ENCODE data around the gene FBLN1.
"Not testable (repeated sequence)": the region's sequence is repeated elsewhere in the genome, so short reads cannot be mapped to it uniquely, and the experiment has no call there.

The FBLN1 gene

GRCh38 chr22:45502215-45503049, at the start of gene FBLN1:
TSS of gene FBLN1 (plus strand) at chr22:45502883. CDS start at chr22:45502986, 103 bp downstream.
- Mint-ChIP-seq H3K27me3 (peaks cover 84% of the 10 kb centered on the region), H3K4me1 (peaks cover 29% of the 10 kb centered on the region), H3K27ac (no peak within 1 kb of the TSS), H3K4me3 (peak within 1 kb of the TSS; percentile 32 to 41), H3K9me3 (no peaks in the 10 kb centered on the region)
- DNase-seq (peak in 1 of 2 donors; percentile 12), ATAC-seq (peak; percentile 51)

- Mint-ChIP-seq H3K27ac (no peak overlapping the region), H3K4me1 (no peaks in the 10 kb centered on the region), H3K4me3 (no peak overlapping the region), H3K9me3 (no peaks in the 10 kb centered on the region), H3K27me3 (peaks cover 9% of the 10 kb centered on the region)
- ATAC-seq = no peak
- DNase-seq = no peak
These were observed 48.9 kb upstream of the FBLN1 start for GRCh38 chr22:45453764-45454163.

GRCh38 chr22:45454275-45454674, 48.4 kb upstream of the FBLN1 start:
- DNase-seq (no peak), ATAC-seq (no peak)
- H3K27me3 Mint-ChIP-seq = peaks cover 9% of the 10 kb centered on the region
- no peaks in the 10 kb centered on the region for H3K4me1 Mint-ChIP-seq
- no peak overlapping the region for H3K27ac Mint-ChIP-seq
- H3K4me3 Mint-ChIP-seq = no peak overlapping the region
- no peaks in the 10 kb centered on the region for H3K9me3 Mint-ChIP-seq

- peaks cover 9% of the 10 kb centered on the region for H3K27me3 Mint-ChIP-seq
- peak overlapping the region in 1 of 2 donors; percentile 61 for H3K27ac Mint-ChIP-seq
- no peaks in the 10 kb centered on the region for H3K4me1 Mint-ChIP-seq
- H3K9me3 Mint-ChIP-seq = no peaks in the 10 kb centered on the region
- ATAC-seq = no peak
- no peak overlapping the region for H3K4me3 Mint-ChIP-seq
- no peak for DNase-seq
These were observed 47.5 kb upstream of the FBLN1 start for GRCh38 chr22:45455212-45455611.

GRCh38 chr22:45455621-45456020, 47.1 kb upstream of the FBLN1 start:
- Mint-ChIP-seq H3K27me3 (peaks cover 9% of the 10 kb centered on the region), H3K4me3 (no peak overlapping the region), H3K4me1 (no peaks in the 10 kb centered on the region), H3K9me3 (no peaks in the 10 kb centered on the region), H3K27ac (no peak overlapping the region)
- ATAC-seq (no peak), DNase-seq (no peak)

GRCh38 chr22:45456811-45457210, 45.9 kb upstream of the FBLN1 start:
- H3K4me1 Mint-ChIP-seq = no peaks in the 10 kb centered on the region
- DNase-seq (no peak), ATAC-seq (no peak)
- H3K4me3 Mint-ChIP-seq = no peak overlapping the region
- peaks cover 8% of the 10 kb centered on the region for H3K27me3 Mint-ChIP-seq
- no peaks in the 10 kb centered on the region for H3K9me3 Mint-ChIP-seq
- H3K27ac Mint-ChIP-seq = no peak overlapping the region

GRCh38 chr22:45458532-45458931, 44.2 kb upstream of the FBLN1 start:
- H3K9me3 Mint-ChIP-seq = no peaks in the 10 kb centered on the region
- peak overlapping the region in 1 of 2 donors; percentile 59 for H3K27ac Mint-ChIP-seq
- no peak for DNase-seq
- ATAC-seq = no peak
- no peaks in the 10 kb centered on the region for H3K27me3 Mint-ChIP-seq
- no peaks in the 10 kb centered on the region for H3K4me1 Mint-ChIP-seq
- no peak overlapping the region for H3K4me3 Mint-ChIP-seq

- no peaks in the 10 kb centered on the region for H3K9me3 Mint-ChIP-seq
- DNase-seq = no peak
- ATAC-seq = no peak
- H3K27me3 Mint-ChIP-seq = peaks cover 3% of the 10 kb centered on the region
- no peak overlapping the region for H3K27ac Mint-ChIP-seq
- H3K4me3 Mint-ChIP-seq = no peak overlapping the region
- no peaks in the 10 kb centered on the region for H3K4me1 Mint-ChIP-seq
These were observed 43.4 kb upstream of the FBLN1 start for GRCh38 chr22:45459235-45459634.

GRCh38 chr22:45460288-45461109, 42.2 kb upstream of the FBLN1 start:
- Mint-ChIP-seq H3K27ac (no peak overlapping the region), H3K4me1 (no peaks in the 10 kb centered on the region), H3K9me3 (no peaks in the 10 kb centered on the region), H3K4me3 (no peak overlapping the region), H3K27me3 (peaks cover 12% of the 10 kb centered on the region)
- ATAC-seq (no peak), DNase-seq (no peak)

GRCh38 chr22:45462034-45462655, 40.5 kb upstream of the FBLN1 start:
- no peak overlapping the region for H3K4me3 Mint-ChIP-seq
- H3K9me3 Mint-ChIP-seq = peaks cover 0 to 6% of the 10 kb centered on the region in 2 donors
- peaks cover 12% of the 10 kb centered on the region for H3K27me3 Mint-ChIP-seq
- no peak overlapping the region for H3K27ac Mint-ChIP-seq
- DNase-seq (no peak), ATAC-seq (no peak)
- no peaks in the 10 kb centered on the region for H3K4me1 Mint-ChIP-seq

GRCh38 chr22:45463691-45464090, 39.0 kb upstream of the FBLN1 start:
- not testable (repeated sequence) for H3K27ac Mint-ChIP-seq, ATAC-seq, H3K9me3 Mint-ChIP-seq, DNase-seq, H3K4me1 Mint-ChIP-seq, H3K4me3 Mint-ChIP-seq
- H3K27me3 Mint-ChIP-seq = peaks cover 12% of the 10 kb centered on the region

- peaks cover 6 to 7% of the 10 kb centered on the region in 2 donors for H3K9me3 Mint-ChIP-seq
- H3K4me3 Mint-ChIP-seq = no peak overlapping the region
- ATAC-seq (no peak), DNase-seq (no peak)
- H3K27ac Mint-ChIP-seq = no peak overlapping the region
- no peaks in the 10 kb centered on the region for H3K4me1 Mint-ChIP-seq
- H3K27me3 Mint-ChIP-seq = peaks cover 12% of the 10 kb centered on the region
These were observed 37.0 kb upstream of the FBLN1 start for GRCh38 chr22:45465633-45466032.

GRCh38 chr22:45468872-45469271, 33.8 kb upstream of the FBLN1 start:
- H3K4me1 Mint-ChIP-seq = no peaks in the 10 kb centered on the region
- H3K9me3 Mint-ChIP-seq = peaks cover 6 to 7% of the 10 kb centered on the region in 2 donors
- H3K27ac Mint-ChIP-seq = no peak overlapping the region
- no peak for ATAC-seq
- H3K4me3 Mint-ChIP-seq = no peak overlapping the region
- peaks cover 20% of the 10 kb centered on the region for H3K27me3 Mint-ChIP-seq
- no peak for DNase-seq

- no peaks in the 10 kb centered on the region for H3K4me1 Mint-ChIP-seq
- H3K9me3 Mint-ChIP-seq = peaks cover 6 to 7% of the 10 kb centered on the region in 2 donors
- no peak overlapping the region for H3K27ac Mint-ChIP-seq
- DNase-seq (no peak), ATAC-seq (no peak)
- H3K27me3 Mint-ChIP-seq = peaks cover 17% of the 10 kb centered on the region
- H3K4me3 Mint-ChIP-seq = no peak overlapping the region
These were observed 33.2 kb upstream of the FBLN1 start for GRCh38 chr22:45469281-45470073.

- DNase-seq (no peak), ATAC-seq (no peak)
- peaks cover 18% of the 10 kb centered on the region for H3K27me3 Mint-ChIP-seq
- H3K9me3 Mint-ChIP-seq = peaks cover 6 to 7% of the 10 kb centered on the region in 2 donors
- no peaks in the 10 kb centered on the region for H3K4me1 Mint-ChIP-seq
- no peak overlapping the region for H3K4me3 Mint-ChIP-seq
- no peak overlapping the region for H3K27ac Mint-ChIP-seq
These were observed 31.8 kb upstream of the FBLN1 start for GRCh38 chr22:45470871-45471270.
